HepG2 (cell line): ENCODE results near the gene HDAC10. TPM values are rescaled to one million over a fixed set of nuclear protein-coding genes. Genes with fewer than 3 reads are reported as not detected.

Experiments used
- ATAC-seq: fragments of 200-7000 bp; cut with Tn5 transposase; 3 replicates; pipeline ENCODE4 v1.9.1; 2020; ENCODE audit warnings: mild to moderate bottlenecking, moderate library complexity
- BruUV-seq: library from RNA; stranded (reverse); fragments of 400-500 nt; replicated peaks from 2 replicates; lab custom pipeline; 2021; lab: Mats Ljungman, UMichigan
- CTCF ChIA-PET: fragments of 300-600 bp; formaldehyde crosslinking; extraction: SDS; loops from one replicate; lab custom pipeline; 2021; ENCODE audit warnings: low total read pairs, inconsistent platforms, low intra/inter-chr PET ratio; lab: Yijun Ruan, JAX
- POLR2A ChIA-PET: fragments of 350-600 bp; sonication (Branson Sonifier 250); formaldehyde crosslinking; loops from one replicate; lab custom pipeline; 2020; ENCODE audit warnings: antibody characterized with exemption, inconsistent platforms; lab: Yijun Ruan, JAX
- DNase-seq: peaks from one replicate; pipeline ENCODE4 v3.0.0-alpha.2; 2015; ENCODE audit warnings: low spot score
- FAIRE-seq: peaks from 3 replicates; lab custom pipeline; 2011; peaks lifted over from hg19 to GRCh38; lab: Jason Lieb, UNC
- H2AFZ ChIP-seq: one replicate; pipeline ENCODE4 v1.6.1; 2011; ENCODE audit warnings: low read length, inconsistent platforms
- H3K27ac ChIP-seq: fragments of 300-600 bp; 3 replicates; pipeline ENCODE4 v1.8.0; 2011; ENCODE audit warnings: mixed run types, mild to moderate bottlenecking, mixed read lengths, low read length, inconsistent platforms; ENCODE audit not compliant: insufficient read depth; ENCODE audit errors: extremely low read length
- H3K27me3 ChIP-seq, 2 experiments: fragments of 200-600 bp in 1 of 2; 2 replicates in 1 of 2; 3 replicates in 1 of 2; pipeline versions ENCODE4 v1.6.0 to v1.8.0; 2011; ENCODE audit warnings: low read length in 2 of 2, mild to moderate bottlenecking in 2 of 2, moderate library complexity in 2 of 2, inconsistent platforms in 1 of 2; ENCODE audit not compliant: insufficient read depth in 2 of 2, control insufficient read depth in 1 of 2
- H3K36me3 ChIP-seq, 2 experiments: fragments of 200-600 bp in 1 of 2; replicated peaks in 1 of 2; 2 replicates in 1 of 2; 3 replicates in 1 of 2; pipeline versions ENCODE4 v1.5.1 to v1.8.0; 2011; ENCODE audit warnings: low read length in 2 of 2, inconsistent platforms in 1 of 2; ENCODE audit not compliant: insufficient read depth in 2 of 2, control insufficient read depth in 1 of 2
- H3K4me1 ChIP-seq: 2 replicates; pipeline ENCODE4 v1.5.1; 2012; ENCODE audit warnings: low read length, inconsistent platforms; ENCODE audit not compliant: insufficient read depth
- H3K4me2 ChIP-seq: 2 replicates; pipeline ENCODE4 v1.6.0; 2011; ENCODE audit warnings: low read depth, low read length, inconsistent platforms
- H3K4me3 ChIP-seq, 3 experiments: fragments of 200-600 bp in 1 of 3; sonication (generic), shearing (Covaris generic) in 1 of 3; replicated peaks in 1 of 3; 2 replicates each; pipeline ENCODE4 v1.5.1; 2011 to 2016; ENCODE audit warnings: low read length in 3 of 3, inconsistent platforms in 2 of 3, low read depth in 2 of 3, mild to moderate bottlenecking in 2 of 3, control low read depth in 1 of 3, mixed read lengths in 1 of 3; ENCODE audit not compliant: insufficient read depth in 1 of 3
- H3K79me2 ChIP-seq: one replicate; pipeline ENCODE4 v1.6.1; 2011; ENCODE audit warnings: low read length, inconsistent platforms; ENCODE audit not compliant: insufficient read depth
- H3K9ac ChIP-seq: 2 replicates; pipeline ENCODE4 v1.6.0; 2011; ENCODE audit warnings: mild to moderate bottlenecking, low read depth, low read length, inconsistent platforms; ENCODE audit not compliant: insufficient read depth
- H3K9me3 ChIP-seq: 2 replicates; pipeline ENCODE4 v1.5.1; 2012; ENCODE audit warnings: mild to moderate bottlenecking, low read length
- H4K20me1 ChIP-seq: 2 replicates; pipeline ENCODE4 v1.6.0; 2011; ENCODE audit warnings: inconsistent platforms, mild to moderate bottlenecking, low read length, moderate library complexity; ENCODE audit not compliant: insufficient read depth
- AGO2 ChIP-seq: fragments of 200-400 bp; formaldehyde crosslinking; optimal IDR thresholded peaks from 2 replicates; pipeline ENCODE3; 2017; ENCODE audit warnings: mild to moderate bottlenecking, low read depth, low read length, moderate library complexity
- MAZ ChIP-seq, 2 experiments: sonication (generic) in 1 of 2; formaldehyde crosslinking in 1 of 2; IDR thresholded peaks; 2 replicates each; pipeline versions ENCODE4 v1.5.0 to v1.6.1; 2012 to 2020; ENCODE audit warnings: low read depth in 2 of 2, mild to moderate bottlenecking in 2 of 2, borderline replicate concordance in 1 of 2, improper control_type of control experiment in 1 of 2, low read length in 1 of 2, missing genetic modification reagents in 1 of 2, moderate library complexity in 1 of 2
- MYC ChIP-seq: sonication (generic); formaldehyde crosslinking; IDR thresholded peaks from 2 replicates; pipeline ENCODE4 v1.9.0; 2021; ENCODE audit warnings: missing genetic modification reagents, borderline replicate concordance
- NFIB ChIP-seq: sonication (generic); formaldehyde crosslinking; IDR thresholded peaks from 2 replicates; pipeline ENCODE4 v1.9.0; 2021; ENCODE audit warnings: missing genetic modification reagents, mild to moderate bottlenecking, borderline replicate concordance
- NRL ChIP-seq: sonication (generic); formaldehyde crosslinking; IDR thresholded peaks from 2 replicates; pipeline ENCODE4 v1.5.0; 2020; ENCODE audit warnings: missing genetic modification reagents, mild to moderate bottlenecking, moderate library complexity, borderline replicate concordance
- RARG ChIP-seq: sonication (generic); formaldehyde crosslinking; IDR thresholded peaks from 2 replicates; pipeline ENCODE4 v1.4.0; 2020; ENCODE audit warnings: low read depth, mild to moderate bottlenecking, missing genetic modification reagents
- REPIN1 ChIP-seq: sonication (generic); formaldehyde crosslinking; IDR thresholded peaks from 2 replicates; pipeline ENCODE4 v1.8.0; 2022; ENCODE audit warnings: missing genetic modification reagents, low read depth, mild to moderate bottlenecking, borderline replicate concordance
- SAFB2 ChIP-seq: sonication (generic); formaldehyde crosslinking; IDR thresholded peaks from 2 replicates; pipeline ENCODE4 v1.5.1; 2020; ENCODE audit warnings: missing genetic modification reagents, low read depth, mild to moderate bottlenecking, borderline replicate concordance
- SALL1 ChIP-seq: sonication (generic); formaldehyde crosslinking; IDR thresholded peaks from 2 replicates; pipeline ENCODE4 v1.8.0; 2022; ENCODE audit warnings: mild to moderate bottlenecking, missing genetic modification reagents
- TP53 ChIP-seq: sonication (generic); formaldehyde crosslinking; conservative IDR thresholded peaks from 2 replicates; pipeline ENCODE4 v1.4.0; 2020; ENCODE audit warnings: missing genetic modification reagents
- ZBTB38 ChIP-seq: sonication (generic); formaldehyde crosslinking; IDR thresholded peaks from 2 replicates; pipeline ENCODE4 v1.5.1; 2020; ENCODE audit warnings: mild to moderate bottlenecking, missing genetic modification reagents
- ZFP37 ChIP-seq: sonication (generic); formaldehyde crosslinking; IDR thresholded peaks from 2 replicates; pipeline ENCODE4 v1.4.0; 2020; ENCODE audit warnings: missing genetic modification reagents, borderline replicate concordance
- ZNF235 ChIP-seq: sonication (generic); formaldehyde crosslinking; IDR thresholded peaks from 2 replicates; pipeline ENCODE4 v1.8.1; 2023; ENCODE audit warnings: mild to moderate bottlenecking, missing genetic modification reagents, borderline replicate concordance
- ZNF30 ChIP-seq: sonication (generic); formaldehyde crosslinking; IDR thresholded peaks from 2 replicates; pipeline ENCODE4 v1.5.0; 2020; ENCODE audit warnings: mild to moderate bottlenecking, missing genetic modification reagents
- ZNF451 ChIP-seq: sonication (generic); formaldehyde crosslinking; IDR thresholded peaks from 2 replicates; pipeline ENCODE4 v1.5.0; 2020; ENCODE audit warnings: mild to moderate bottlenecking, missing genetic modification reagents
- WGBS: methylation state at CpG from one replicate; pipeline ENCODE4 v1.1.6; 2017; ENCODE audit warnings: low lambda C conversion rate; 5-methylcytosine and 5-hydroxymethylcytosine counted together
- in situ Hi-C: cut with HindIII; loops from 2 replicates; pipeline ENCODE4 v1.10.0; 2017; ENCODE audit warnings: low pct_unique_long_range_greater_than_20kb; ENCODE audit not compliant: extremely low pct_ligation_motif_present
- intact Hi-C: fragments of 100-400 bp; cut with micrococcal nuclease; formaldehyde crosslinking; loops from one replicate; pipeline ENCODE4 v1.10.0; 2022; ENCODE audit not compliant: unreplicated experiment
- polyA plus RNA-seq, 8 experiments: library from polyadenylated mRNA; depleted of rRNA in 3 of 8; stranded (reverse) in 7 of 8; unstranded in 1 of 8; fragments of >200 nt; fragmentation: Illumina TruSeq in 4 of 8; extraction: Trizol in 4 of 8; gene quantifications; 2 replicates each; pipeline versions ENCODE4 v1.2.1 to v1.2.3, GENCODE V29; 2011 to 2016; ENCODE audit warnings: low read depth in 4 of 8, missing spikeins in 1 of 8, mixed read lengths in 1 of 8; ENCODE audit not compliant: insufficient read depth in 1 of 8
- total RNA-seq, 5 experiments: library from RNA; depleted of rRNA; stranded (reverse); fragments of >200 nt; fragmentation: Illumina TruSeq; extraction: Trizol; gene quantifications; 2 replicates each; pipeline ENCODE4 v1.2.3, GENCODE V29; 2016; ENCODE audit warnings: low read depth in 1 of 5
- TF ChIP-seq, protein P1 (sequence below): sonication (generic); formaldehyde crosslinking; IDR thresholded peaks from 2 replicates; pipeline ENCODE4 v1.5.0; 2020; ENCODE audit warnings: mild to moderate bottlenecking, missing genetic modification reagents, borderline replicate concordance
- TF ChIP-seq, protein P2 (sequence below): IDR thresholded peaks from 2 replicates; pipeline ENCODE4 v1.6.1; 2012; ENCODE audit warnings: inconsistent platforms
- TF ChIP-seq, protein P3 (sequence below): sonication (generic); formaldehyde crosslinking; IDR thresholded peaks from 2 replicates; pipeline ENCODE4 v1.4.0; 2020; ENCODE audit warnings: missing genetic modification reagents

The HDAC10 gene
- total and polyA plus RNA-seq, 2 of the 13 experiments (the other 11 are each of a cell fraction or from before 2014, with no cell fraction given), result 13.9 to 14.9 TPM

DNA sequence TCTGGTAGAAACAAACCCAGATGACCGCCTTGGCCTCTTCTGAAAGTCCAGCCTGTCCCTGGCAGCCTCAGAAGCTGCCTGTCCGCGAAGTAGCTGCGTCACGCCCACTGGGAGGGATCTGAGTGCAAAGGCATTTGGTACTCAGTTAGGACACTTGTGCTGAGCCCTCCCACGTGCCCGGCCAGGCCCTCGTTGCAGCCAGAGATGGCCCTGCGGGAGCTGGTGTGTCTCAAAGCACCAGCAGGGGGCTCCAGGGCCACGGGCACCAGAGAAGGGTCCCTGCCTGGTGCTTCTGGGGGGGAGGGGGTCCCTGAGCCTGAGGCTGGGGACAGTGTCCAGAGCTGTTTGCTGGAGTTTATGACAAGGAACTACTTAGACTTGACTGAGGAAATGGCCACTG is 44.5 kb downstream of the HDAC10 start:
- no peak overlapping the region for H3K4me3 ChIP-seq
- in situ Hi-C loops (loop anchor here (5.0 kb wide), 1 partner anchor 59 kb away; no protein-coding TSS in a partner anchor), intact Hi-C loops (no loop called here)
- H3K36me3 ChIP-seq, result peaks cover 5 to 30% of the 10 kb centered on the region in 2 experiments; a peak in 4 of 5 replicates
- WGBS, result no CpG with 5 or more reads among the region's 10 CpGs
- H3K4me1 ChIP-seq, result peaks cover 36% of the 10 kb centered on the region
- no peaks in the 10 kb centered on the region for H3K9me3 ChIP-seq
- no peak overlapping the region for H2AFZ ChIP-seq
- ChIA-PET POLR2A (interaction anchor here (0.7 to 1.2 kb wide), 2 partner anchors 23 to 61 kb away, joined by 3 read pairs; no protein-coding TSS in a partner anchor), CTCF (interaction anchor here (0.9 kb wide), 1 partner anchor 57 kb away, joined by 5 read pairs; no protein-coding TSS in a partner anchor)
- no peak overlapping the region for H3K9ac ChIP-seq
- no peak overlapping the region for H3K4me2 ChIP-seq
- BruUV-seq, result no TSS peak
- no peaks in the 10 kb centered on the region for H3K27me3 ChIP-seq
- ATAC-seq (peak; percentile 63), FAIRE-seq (no peak), DNase-seq (peak; percentile 35)
- H3K79me2 ChIP-seq, result peaks cover 18% of the 10 kb centered on the region
- no peak overlapping the region for H3K27ac ChIP-seq
- peaks cover 11% of the 10 kb centered on the region for H4K20me1 ChIP-seq
- TF ChIP-seq, protein P1, sequence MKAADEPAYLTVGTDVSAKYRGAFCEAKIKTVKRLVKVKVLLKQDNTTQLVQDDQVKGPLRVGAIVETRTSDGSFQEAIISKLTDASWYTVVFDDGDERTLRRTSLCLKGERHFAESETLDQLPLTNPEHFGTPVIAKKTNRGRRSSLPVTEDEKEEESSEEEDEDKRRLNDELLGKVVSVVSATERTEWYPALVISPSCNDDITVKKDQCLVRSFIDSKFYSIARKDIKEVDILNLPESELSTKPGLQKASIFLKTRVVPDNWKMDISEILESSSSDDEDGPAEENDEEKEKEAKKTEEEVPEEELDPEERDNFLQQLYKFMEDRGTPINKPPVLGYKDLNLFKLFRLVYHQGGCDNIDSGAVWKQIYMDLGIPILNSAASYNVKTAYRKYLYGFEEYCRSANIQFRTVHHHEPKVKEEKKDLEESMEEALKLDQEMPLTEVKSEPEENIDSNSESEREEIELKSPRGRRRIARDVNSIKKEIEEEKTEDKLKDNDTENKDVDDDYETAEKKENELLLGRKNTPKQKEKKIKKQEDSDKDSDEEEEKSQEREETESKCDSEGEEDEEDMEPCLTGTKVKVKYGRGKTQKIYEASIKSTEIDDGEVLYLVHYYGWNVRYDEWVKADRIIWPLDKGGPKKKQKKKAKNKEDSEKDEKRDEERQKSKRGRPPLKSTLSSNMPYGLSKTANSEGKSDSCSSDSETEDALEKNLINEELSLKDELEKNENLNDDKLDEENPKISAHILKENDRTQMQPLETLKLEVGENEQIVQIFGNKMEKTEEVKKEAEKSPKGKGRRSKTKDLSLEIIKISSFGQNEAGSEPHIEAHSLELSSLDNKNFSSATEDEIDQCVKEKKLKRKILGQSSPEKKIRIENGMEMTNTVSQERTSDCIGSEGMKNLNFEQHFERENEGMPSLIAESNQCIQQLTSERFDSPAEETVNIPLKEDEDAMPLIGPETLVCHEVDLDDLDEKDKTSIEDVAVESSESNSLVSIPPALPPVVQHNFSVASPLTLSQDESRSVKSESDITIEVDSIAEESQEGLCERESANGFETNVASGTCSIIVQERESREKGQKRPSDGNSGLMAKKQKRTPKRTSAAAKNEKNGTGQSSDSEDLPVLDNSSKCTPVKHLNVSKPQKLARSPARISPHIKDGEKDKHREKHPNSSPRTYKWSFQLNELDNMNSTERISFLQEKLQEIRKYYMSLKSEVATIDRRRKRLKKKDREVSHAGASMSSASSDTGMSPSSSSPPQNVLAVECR (CRISPR knock-in tag), result 0 out of 2 replicates have a peak, but pooled peaks have one; percentile 13
- TF ChIP-seq REPIN1 (no peak), ZNF451 (CRISPR knock-in tag) (no peak), SAFB2 (CRISPR knock-in tag) (no peak), ZFP37 (CRISPR knock-in tag) (no peak), NFIB (no peak), MYC (peak; percentile 28; the same call in 1 of the 2 replicates), NRL (CRISPR knock-in tag) (peak; percentile 9; the same call in 1 of the 2 replicates), TP53 (CRISPR knock-in tag) (no peak), MAZ (IDR thresholded peaks at IDR 0.05; ENCODE audit: borderline replicate concordance, low read depth, low read length) (no peak), MAZ (CRISPR knock-in tag; IDR thresholded peaks at IDR 0.05; ENCODE audit: low read depth) (no peak), ZBTB38 (0 out of 2 replicates have a peak, but pooled peaks have one; percentile 19), SALL1 (CRISPR knock-in tag) (0 out of 2 replicates have a peak, but pooled peaks have one; percentile 3), ZNF30 (CRISPR knock-in tag) (no peak), AGO2 (peak; percentile 11), RARG (CRISPR knock-in tag) (no peak), ZNF235 (CRISPR knock-in tag) (no peak)
- TF ChIP-seq, protein P2, sequence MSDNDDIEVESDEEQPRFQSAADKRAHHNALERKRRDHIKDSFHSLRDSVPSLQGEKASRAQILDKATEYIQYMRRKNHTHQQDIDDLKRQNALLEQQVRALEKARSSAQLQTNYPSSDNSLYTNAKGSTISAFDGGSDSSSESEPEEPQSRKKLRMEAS, result peak; percentile 38; the same call in 1 of the 2 replicates
- TF ChIP-seq, protein P3, sequence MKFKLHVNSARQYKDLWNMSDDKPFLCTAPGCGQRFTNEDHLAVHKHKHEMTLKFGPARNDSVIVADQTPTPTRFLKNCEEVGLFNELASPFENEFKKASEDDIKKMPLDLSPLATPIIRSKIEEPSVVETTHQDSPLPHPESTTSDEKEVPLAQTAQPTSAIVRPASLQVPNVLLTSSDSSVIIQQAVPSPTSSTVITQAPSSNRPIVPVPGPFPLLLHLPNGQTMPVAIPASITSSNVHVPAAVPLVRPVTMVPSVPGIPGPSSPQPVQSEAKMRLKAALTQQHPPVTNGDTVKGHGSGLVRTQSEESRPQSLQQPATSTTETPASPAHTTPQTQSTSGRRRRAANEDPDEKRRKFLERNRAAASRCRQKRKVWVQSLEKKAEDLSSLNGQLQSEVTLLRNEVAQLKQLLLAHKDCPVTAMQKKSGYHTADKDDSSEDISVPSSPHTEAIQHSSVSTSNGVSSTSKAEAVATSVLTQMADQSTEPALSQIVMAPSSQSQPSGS (CRISPR knock-in tag), result no peak
